ACHN (cell line): ENCODE data around the gene ANKRD52.
"Not testable (repeated sequence)": the region's sequence is repeated elsewhere in the genome, so short reads cannot be mapped to it uniquely, and the experiment has no call there.

Source experiments
- DNase-seq: peaks from one replicate; pipeline ENCODE4 v3.0.0-alpha.2; 2015
- in situ Hi-C: cut with HindIII; loops from 2 replicates; pipeline ENCODE4 v1.10.0; 2017; ENCODE audit warnings: low sequenced_read_pairs, low pct_ligation_motif_present, low pct_unique_long_range_greater_than_20kb

ANKRD52 gene

DNA sequence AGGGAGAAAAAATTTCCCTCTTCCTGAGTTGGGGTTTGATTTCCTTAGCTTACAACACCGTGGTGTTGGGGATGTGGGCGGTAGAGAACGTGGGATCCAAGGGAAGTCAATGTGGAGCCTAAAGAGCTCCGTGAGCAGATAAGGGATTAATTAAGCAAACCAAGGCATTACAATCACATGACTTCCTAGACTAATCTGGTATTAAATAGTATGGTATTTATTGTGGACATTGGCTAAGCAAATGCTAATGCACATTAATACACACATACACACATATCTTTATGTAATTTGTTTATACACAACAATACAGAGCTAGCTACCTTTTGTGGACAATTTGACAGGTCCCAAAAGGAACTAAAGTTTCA, 35.7 kb downstream of the ANKRD52 start:
- in situ Hi-C loops = no loop called here

DNA sequence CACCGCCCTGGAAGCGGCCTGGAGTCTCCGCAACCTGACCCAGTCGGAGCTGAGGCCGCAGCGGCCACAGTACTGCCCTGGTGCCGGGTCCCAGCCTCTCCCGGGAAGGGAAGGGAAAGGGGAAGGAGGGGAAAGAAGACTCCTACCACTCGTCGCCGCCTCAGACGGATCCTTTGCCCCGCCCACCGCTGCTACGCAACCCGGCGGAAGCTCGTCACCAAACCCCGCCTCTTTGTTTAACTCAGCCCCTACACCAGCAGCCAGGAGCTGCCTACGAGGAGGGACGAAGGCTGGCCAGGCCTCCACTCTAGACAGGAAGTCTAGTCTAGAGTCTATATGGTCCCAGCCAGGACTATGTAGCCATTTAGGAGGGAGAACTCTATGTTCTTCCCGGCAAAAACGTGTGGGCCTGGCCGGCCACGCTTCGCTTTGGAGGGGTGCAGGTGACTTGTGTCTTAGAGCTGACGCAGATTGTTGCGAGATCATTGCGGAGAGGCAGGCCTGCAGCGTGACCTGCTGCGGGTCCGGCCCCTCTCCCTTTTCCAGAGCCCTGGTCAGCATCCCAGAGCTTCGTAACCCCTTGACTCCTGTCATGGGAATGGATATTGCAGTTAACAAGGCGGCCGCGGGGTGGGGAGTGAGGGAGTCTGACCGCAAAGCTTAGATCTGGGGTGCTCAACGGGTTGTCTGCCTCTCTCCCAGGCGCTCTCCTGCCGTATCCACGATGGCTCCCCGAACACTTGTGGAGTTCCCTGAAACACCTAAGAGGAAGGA, 36.2 kb downstream of the ANKRD52 start, which contains the start of gene RNF41:
TSS of gene RNF41 (minus strand) at position 166 of the 774 bp plus-strand sequence. CDS start 7,875 bp downstream, outside the sequence.
- DNase-seq = peak; percentile 99
- in situ Hi-C loops = no loop called here

More for the DNA sequence above, 35.7 kb downstream of the ANKRD52 start:
- no peak for DNase-seq

- peak; percentile 91 for DNase-seq
- in situ Hi-C loops = no loop called here
Observed at GRCh38 chr12:56221232-56221756, 36.9 kb downstream of the ANKRD52 start.

- in situ Hi-C loops = no loop called here
- peak; percentile 62 for DNase-seq
Observed at GRCh38 chr12:56220611-56221231, 37.5 kb downstream of the ANKRD52 start.

DNA sequence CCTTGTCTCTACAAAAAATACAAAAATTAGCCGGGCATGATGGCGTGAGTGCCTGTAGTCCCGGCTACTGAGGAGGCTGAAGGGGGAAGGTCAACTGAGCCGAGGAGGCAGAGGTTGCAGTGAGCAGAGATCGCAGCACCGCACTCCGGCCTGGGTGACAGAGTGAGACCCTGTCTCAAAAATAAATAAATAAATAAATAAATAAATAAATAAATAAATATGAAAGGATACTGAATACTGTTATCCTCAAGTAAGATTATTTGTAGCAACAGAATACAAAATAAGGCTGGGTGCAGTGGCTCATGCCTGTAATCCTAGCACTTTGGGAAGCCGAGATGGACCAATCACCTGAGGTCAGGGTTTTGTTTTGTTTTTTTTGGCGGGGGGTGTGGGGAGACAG, 38.3 kb downstream of the ANKRD52 start:
- in situ Hi-C loops = no loop called here

DNA sequence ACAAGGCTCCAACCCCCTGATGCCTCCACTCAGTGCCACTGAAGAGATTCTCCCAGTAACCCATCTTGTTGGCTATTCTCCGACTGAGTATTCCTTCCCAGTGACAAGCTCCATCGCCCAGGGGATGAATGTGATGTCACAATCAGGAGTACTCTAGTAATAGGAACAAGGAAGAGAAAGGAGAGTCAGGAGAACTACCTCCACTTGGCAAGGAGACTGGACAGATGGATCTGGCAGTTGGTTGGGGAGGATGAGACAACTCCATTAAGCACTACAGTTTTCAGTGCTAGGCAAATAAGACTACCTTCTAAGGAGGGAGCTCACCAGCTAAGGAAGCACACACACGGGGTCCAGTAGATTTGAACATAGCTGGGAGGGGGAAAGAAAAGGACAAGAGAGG, 41.7 kb downstream of the ANKRD52 start:
- in situ Hi-C loops = no loop called here
- no peak for DNase-seq

More for the DNA sequence above, 38.3 kb downstream of the ANKRD52 start:
- DNase-seq = no peak

- in situ Hi-C loops = no loop called here
Observed at GRCh38 chr12:56213878-56214277, 44.3 kb downstream of the ANKRD52 start.

GRCh38 chr12:56212361-56212760, 45.8 kb downstream of the ANKRD52 start:
- in situ Hi-C loops = no loop called here
- DNase-seq = no peak

More at GRCh38 chr12:56213878-56214277, 44.3 kb downstream of the ANKRD52 start:
- DNase-seq = no peak

DNA sequence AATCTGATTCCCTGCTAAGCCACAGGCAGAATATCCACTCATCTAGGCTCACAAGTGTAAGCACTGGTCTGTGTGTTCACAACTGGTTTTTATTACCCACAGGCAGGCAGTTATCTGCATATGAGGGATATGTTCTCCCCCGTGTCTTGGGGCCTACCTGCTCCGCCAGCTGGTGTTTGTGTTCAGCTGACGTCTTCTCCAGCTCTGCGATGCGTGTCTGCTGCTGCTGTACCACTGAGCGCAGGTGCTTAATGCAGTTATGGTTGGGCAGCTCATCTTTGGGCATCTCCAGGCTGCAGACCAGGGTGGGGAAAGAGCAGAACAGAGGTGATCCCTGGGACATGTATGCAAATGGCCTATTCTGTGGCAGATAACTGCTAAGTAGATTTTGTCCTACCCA, 50.2 kb downstream of the ANKRD52 start:
- in situ Hi-C loops = no loop called here
- no peak for DNase-seq

DNA sequence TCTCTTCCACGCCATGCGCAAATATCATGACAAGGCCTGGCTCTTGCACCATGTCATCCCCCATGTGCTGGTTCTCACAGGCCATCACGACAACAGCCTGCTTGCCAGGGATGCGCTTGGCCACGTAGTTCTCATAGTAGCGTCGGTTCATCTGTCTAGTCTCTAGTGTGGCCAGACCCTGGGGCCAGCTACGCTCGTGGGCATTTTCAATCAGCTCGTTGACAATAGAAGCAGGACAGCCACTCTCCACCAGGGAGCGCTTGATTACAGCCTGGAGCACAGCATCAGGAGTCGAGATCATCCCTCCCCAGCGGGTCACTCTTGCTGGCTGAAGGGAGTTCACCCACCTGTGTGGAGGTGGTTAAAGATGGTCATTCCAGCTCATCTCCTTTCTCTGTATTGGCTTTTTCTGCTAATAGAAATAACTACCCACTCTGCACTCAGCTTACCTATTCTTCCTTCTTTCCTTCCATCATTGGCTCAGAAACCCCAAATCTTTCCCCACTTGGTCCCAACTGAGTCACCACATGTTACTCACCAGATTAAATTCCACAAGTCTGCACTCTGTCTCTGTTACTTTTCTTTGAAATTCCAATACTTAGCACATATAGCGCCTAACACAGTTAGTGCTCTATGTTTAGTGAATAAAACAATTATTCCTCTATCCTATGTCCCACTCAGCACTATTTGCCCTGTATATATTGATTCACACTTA, 51.6 kb downstream of the ANKRD52 start:
- in situ Hi-C loops = no loop called here
- peak; percentile 79 for DNase-seq

GRCh38 chr12:56205445-56205844, 52.7 kb downstream of the ANKRD52 start:
- in situ Hi-C loops = no loop called here
- DNase-seq = no peak

GRCh38 chr12:56204275-56204674, 53.9 kb downstream of the ANKRD52 start:
- no peak for DNase-seq
- in situ Hi-C loops = no loop called here

DNA sequence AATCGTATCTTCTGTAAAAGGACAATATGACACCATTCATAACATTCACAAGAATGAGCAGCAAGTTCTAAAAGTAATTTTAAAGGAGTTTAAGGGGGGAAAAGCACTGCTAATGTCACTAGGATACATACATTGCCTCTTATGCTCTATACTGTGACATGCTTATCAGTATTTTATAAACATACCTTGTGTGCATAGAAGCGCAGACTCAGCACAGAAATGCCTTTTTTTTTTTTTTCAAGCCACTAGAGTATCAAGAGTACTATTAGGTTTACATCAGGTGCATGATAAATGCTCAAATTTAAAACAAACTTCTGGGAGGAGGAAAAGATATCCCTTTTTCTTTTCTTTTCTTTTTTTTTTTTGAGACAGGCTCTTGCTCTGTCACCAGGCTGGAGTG, 55.3 kb downstream of the ANKRD52 start:
- in situ Hi-C loops = no loop called here
- no peak for DNase-seq

DNA sequence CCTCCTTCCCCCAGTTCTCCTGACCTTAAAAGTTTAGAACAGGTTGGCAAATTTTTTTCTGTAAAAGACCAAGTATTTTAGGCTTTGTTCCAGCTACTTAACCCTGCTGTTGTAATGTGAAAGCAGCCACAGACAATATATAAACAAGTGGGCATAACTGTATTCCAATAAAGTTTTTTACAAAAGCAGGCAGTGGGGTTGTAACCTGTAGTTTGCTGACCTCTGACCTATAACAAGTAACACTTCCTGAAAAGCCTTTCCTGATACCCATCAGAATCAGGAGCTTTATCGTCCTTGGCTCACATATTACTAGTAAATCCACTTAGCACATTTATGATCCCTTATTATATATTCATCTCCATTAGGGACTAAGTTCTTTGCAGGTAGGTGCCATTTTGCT, 55.8 kb downstream of the ANKRD52 start:
- DNase-seq = no peak
- in situ Hi-C loops = no loop called here

DNA sequence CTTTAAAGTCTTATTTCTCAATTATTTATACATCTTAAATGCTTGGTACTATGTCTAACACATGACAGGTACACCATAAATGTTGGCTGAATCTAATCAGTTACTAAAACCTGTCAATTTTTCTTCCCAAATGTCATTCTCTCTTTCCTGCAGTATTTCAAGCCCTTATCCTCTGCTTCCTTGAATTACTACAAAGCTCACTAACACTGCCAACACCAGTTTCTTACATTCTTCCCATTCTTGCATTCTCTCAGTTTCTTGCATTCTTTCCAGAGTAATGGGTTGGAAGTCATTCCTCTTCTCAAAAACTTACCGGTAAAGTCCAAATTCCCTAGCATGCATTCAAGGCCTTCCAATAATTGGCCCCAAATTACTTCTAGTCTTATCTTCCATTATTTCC, 59.3 kb downstream of the ANKRD52 start:
- no peak for DNase-seq
- in situ Hi-C loops = no loop called here

GRCh38 chr12:56197921-56198635, 60.1 kb downstream of the ANKRD52 start:
- in situ Hi-C loops = no loop called here
- DNase-seq = no peak

GRCh38 chr12:56196818-56197550, 61.2 kb downstream of the ANKRD52 start:
- peak; percentile 23 for DNase-seq
- in situ Hi-C loops = not testable (repeated sequence)

DNA sequence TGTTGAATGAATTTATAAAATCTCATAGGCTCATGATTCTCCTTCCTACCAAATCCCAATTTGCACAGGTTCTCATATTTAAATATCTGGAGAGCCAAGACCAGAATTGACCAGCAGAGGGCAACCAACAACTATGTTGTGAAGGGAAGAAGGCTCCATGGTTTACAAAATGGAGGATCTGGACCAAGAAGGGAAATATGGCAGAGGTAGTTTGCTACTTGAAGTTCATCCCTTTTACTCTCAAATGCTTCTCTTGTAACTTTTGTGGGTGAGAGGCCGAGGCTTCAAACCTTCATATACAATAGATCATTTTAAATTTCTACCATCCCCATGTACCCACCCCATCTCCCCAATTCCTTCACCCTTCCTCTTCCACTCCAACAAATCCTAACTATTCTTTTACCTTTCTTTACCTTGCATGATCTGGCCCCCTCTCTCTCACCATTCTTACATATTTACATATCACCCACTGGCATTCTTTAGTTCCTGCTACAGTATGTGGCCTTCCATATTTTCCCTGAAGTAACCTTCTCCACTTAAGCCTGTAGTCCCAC, 65.1 kb downstream of the ANKRD52 start:
- peak; percentile 96 for DNase-seq
- in situ Hi-C loops = no loop called here
